ENCODE results near the gene L3HYPDH. TPM values are rescaled to one million over a fixed set of nuclear protein-coding genes. Genes with fewer than 3 reads are reported as not detected.

L3HYPDH gene
- total and polyA plus RNA-seq, 8 donors = 6.7 to 20.9 (median 10.4) TPM

DNA sequence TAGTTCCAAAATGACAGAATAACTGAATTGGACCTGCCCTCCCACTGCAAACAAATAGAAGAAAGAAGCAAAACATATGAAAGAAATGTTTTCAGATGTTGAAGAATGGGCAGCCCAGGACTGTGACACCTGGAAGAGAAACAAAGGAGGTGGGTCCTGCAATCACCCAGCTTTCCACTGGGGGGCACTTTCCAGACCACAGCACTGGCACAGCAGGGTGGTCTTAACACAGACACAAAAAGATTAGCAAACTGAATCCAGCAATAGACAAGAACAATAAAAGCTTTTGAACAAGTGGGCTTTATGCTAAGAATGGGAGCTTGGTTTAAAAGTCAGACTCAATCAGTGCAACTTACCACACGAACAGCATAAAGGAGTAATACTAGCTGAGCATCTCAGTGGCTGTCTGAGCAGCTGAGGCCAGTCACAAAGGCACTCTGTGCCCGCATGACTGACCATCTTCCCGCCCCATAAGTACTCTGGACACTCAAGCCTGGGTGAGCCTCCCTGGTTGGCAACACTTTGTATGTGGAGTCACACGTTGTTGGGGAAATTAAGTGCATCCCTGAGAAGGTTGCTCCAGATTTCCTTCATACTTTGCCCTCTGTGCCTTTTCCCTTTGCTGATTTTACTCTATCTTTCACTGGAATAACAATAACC is 27.8 kb upstream of the L3HYPDH start:
- H3K4me3 ChIP-seq = no peak overlapping the region
- H3K27ac ChIP-seq = no peak overlapping the region
- H3K9me3 ChIP-seq = no peaks in the 10 kb centered on the region
- peak in 1 of 4 donors; percentile 29 for ATAC-seq
- H3K36me3 ChIP-seq = no peaks in the 10 kb centered on the region
- intact Hi-C loops (cut with DNase I) = no loop called here
- WGBS, 2 donors = 56 to 67% methylated on average over 4 of the region's 4 CpGs
- no peak for FAIRE-seq
- peak in 2 of 4 donors; percentile 7 to 13 for TF ChIP-seq CTCF (IDR thresholded peaks at IDR 0.05)
- no peaks in the 10 kb centered on the region for H3K4me1 ChIP-seq
- no peak for DNase-seq
- H3K27me3 ChIP-seq = no peaks in the 10 kb centered on the region

GRCh38 chr14:59510966-59511365 is 26.8 kb upstream of the L3HYPDH start:
- 40 to 46% methylated on average over 3 of the region's 3 CpGs for WGBS, 2 donors
- no peak for ATAC-seq
- no peak for DNase-seq
- no peak for TF ChIP-seq CTCF (IDR thresholded peaks at IDR 0.05)
- H3K4me3 ChIP-seq = no peak overlapping the region
- H3K27ac ChIP-seq = no peak overlapping the region
- no peaks in the 10 kb centered on the region for H3K9me3 ChIP-seq
- H3K4me1 ChIP-seq = no peaks in the 10 kb centered on the region
- no peak for FAIRE-seq
- no peaks in the 10 kb centered on the region for H3K36me3 ChIP-seq
- H3K27me3 ChIP-seq = no peaks in the 10 kb centered on the region
- intact Hi-C loops (cut with DNase I) = no loop called here

DNA sequence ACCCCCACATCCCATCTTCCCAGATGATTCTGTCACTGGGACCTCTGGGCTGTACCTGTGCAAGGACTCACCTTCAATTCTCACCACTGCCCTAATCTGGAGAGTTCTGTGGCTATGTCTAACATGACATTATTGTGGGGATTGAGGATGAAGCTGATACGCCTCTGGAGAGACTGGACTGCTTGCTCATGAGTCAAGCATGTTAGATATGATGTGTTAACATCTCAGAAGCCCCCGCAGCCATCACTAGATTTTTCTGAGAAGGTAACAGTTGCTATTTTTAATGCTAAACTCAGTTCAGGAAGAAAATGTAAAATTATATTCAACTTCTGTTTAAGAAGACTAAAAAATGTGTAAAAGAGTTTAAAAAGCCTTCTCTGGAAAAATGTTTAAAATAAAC is 25.8 kb upstream of the L3HYPDH start:
- 82 to 89% methylated on average over 2 of the region's 2 CpGs for WGBS, 2 donors
- Histone ChIP-seq H3K36me3 (no peaks in the 10 kb centered on the region), H3K9me3 (no peaks in the 10 kb centered on the region), H3K27ac (no peak overlapping the region), H3K27me3 (no peaks in the 10 kb centered on the region), H3K4me1 (no peaks in the 10 kb centered on the region), H3K4me3 (no peak overlapping the region)
- intact Hi-C loops (cut with DNase I) = no loop called here
- no peak for ATAC-seq
- no peak for DNase-seq
- TF ChIP-seq CTCF (IDR thresholded peaks at IDR 0.05) = no peak
- FAIRE-seq = no peak

GRCh38 chr14:59509101-59509500 is 24.9 kb upstream of the L3HYPDH start:
- ATAC-seq (no peak), DNase-seq (no peak), FAIRE-seq (no peak)
- 60 to 75% methylated on average over 3 of the region's 3 CpGs for WGBS, 2 donors
- Histone ChIP-seq H3K9me3 (no peaks in the 10 kb centered on the region), H3K27me3 (no peaks in the 10 kb centered on the region), H3K4me1 (no peaks in the 10 kb centered on the region), H3K4me3 (no peak overlapping the region), H3K27ac (no peak overlapping the region), H3K36me3 (no peaks in the 10 kb centered on the region)
- intact Hi-C loops (cut with DNase I) = no loop called here
- TF ChIP-seq CTCF (IDR thresholded peaks at IDR 0.05) = no peak

- ATAC-seq = no peak
- Histone ChIP-seq H3K9me3 (no peaks in the 10 kb centered on the region), H3K27me3 (no peaks in the 10 kb centered on the region), H3K36me3 (no peaks in the 10 kb centered on the region), H3K4me1 (no peaks in the 10 kb centered on the region), H3K4me3 (no peak overlapping the region), H3K27ac (no peak overlapping the region)
- no peak for TF ChIP-seq CTCF (IDR thresholded peaks at IDR 0.05)
- no peak for FAIRE-seq
- intact Hi-C loops (cut with DNase I) = no loop called here
- WGBS, 2 donors = 90 to 96% methylated on average over 3 of the region's 3 CpGs
- no peak for DNase-seq
Measured at GRCh38 chr14:59507752-59508103, 23.5 kb upstream of the L3HYPDH start.

Data from pancreas (tissue), 10 donors.